GM18505 (cell line): Measurements from ENCODE around the gene PARS2.

Experiments
- ATAC-seq: cut with Tn5 transposase; IDR thresholded peaks from one replicate; pipeline ENCODE4 v1.9.1; 2021; ENCODE audit not compliant: unreplicated experiment
- POLR2A ChIP-seq: IDR thresholded peaks from 4 replicates; pipeline ENCODE4 v1.6.1; 2011; ENCODE audit warnings: borderline replicate concordance; ENCODE audit not compliant: insufficient read depth, insufficient read length; ENCODE audit errors: extremely low read depth

The PARS2 gene

GRCh38 chr1:54772951-54773350, 8.6 kb upstream of the PARS2 start:
- ATAC-seq: no peak
- TF ChIP-seq POLR2A: no peak

- no peak for ATAC-seq
- TF ChIP-seq POLR2A: no peak
Observed at GRCh38 chr1:54768093-54768492, 3.8 kb upstream of the PARS2 start.

- ATAC-seq: no peak
- TF ChIP-seq POLR2A: no peak
Observed at GRCh38 chr1:54767526-54767925, 3.2 kb upstream of the PARS2 start.

GRCh38 chr1:54766726-54767125, 2.4 kb upstream of the PARS2 start:
- ATAC-seq: no peak
- no peak for TF ChIP-seq POLR2A

- no peak for TF ChIP-seq POLR2A
- peak; percentile 2 for ATAC-seq
Observed at GRCh38 chr1:54764922-54765561, 719 bp upstream of the PARS2 start.

- ATAC-seq: no peak
- TF ChIP-seq POLR2A: no peak
Observed at GRCh38 chr1:54763816-54764132, 549 bp downstream of the PARS2 start.

- ATAC-seq: no peak
- no peak for TF ChIP-seq POLR2A
Observed at GRCh38 chr1:54758678-54759348, 5.5 kb downstream of the PARS2 start.

- no peak for ATAC-seq
Observed at GRCh38 chr1:54757833-54758232, 6.5 kb downstream of the PARS2 start.

GRCh38 chr1:54754486-54755285, 9.6 kb downstream of the PARS2 start:
- ATAC-seq: no peak

More at GRCh38 chr1:54757833-54758232, 6.5 kb downstream of the PARS2 start:
- no peak for TF ChIP-seq POLR2A

GRCh38 chr1:54754045-54754444, 10.3 kb downstream of the PARS2 start:
- no peak for ATAC-seq

More at GRCh38 chr1:54754486-54755285, 9.6 kb downstream of the PARS2 start:
- TF ChIP-seq POLR2A: no peak

GRCh38 chr1:54751426-54751825, 12.9 kb downstream of the PARS2 start:
- no peak for TF ChIP-seq POLR2A
- no peak for ATAC-seq

More at GRCh38 chr1:54754045-54754444, 10.3 kb downstream of the PARS2 start:
- no peak for TF ChIP-seq POLR2A

- no peak for TF ChIP-seq POLR2A
Observed at GRCh38 chr1:54750596-54750995, 13.7 kb downstream of the PARS2 start.

GRCh38 chr1:54748094-54748835, 16.1 kb downstream of the PARS2 start:
- ATAC-seq: no peak
- TF ChIP-seq POLR2A: no peak

More at GRCh38 chr1:54750596-54750995, 13.7 kb downstream of the PARS2 start:
- ATAC-seq: no peak
